Measurements from ENCODE around the gene TPO. TPM values are rescaled to one million over a fixed set of nuclear protein-coding genes. Genes with fewer than 3 reads are reported as not detected.

TPO gene
- total and polyA plus RNA-seq, 2 experiments from 2014 or later, result 0.37 TPM; not detected in 1

GRCh38 chr2:1402064-1402463 lies 11.2 kb upstream of the TPO start:
- TF ChIP-seq EZH2phosphoT487 (IDR thresholded peaks at IDR 0.05; ENCODE audit: low read depth, severe bottlenecking, unreplicated experiment), result no peak
- TF ChIP-seq EZH2 (IDR thresholded peaks at IDR 0.05; ENCODE audit: borderline replicate concordance), result no peak
- TF ChIP-seq, protein P1, sequence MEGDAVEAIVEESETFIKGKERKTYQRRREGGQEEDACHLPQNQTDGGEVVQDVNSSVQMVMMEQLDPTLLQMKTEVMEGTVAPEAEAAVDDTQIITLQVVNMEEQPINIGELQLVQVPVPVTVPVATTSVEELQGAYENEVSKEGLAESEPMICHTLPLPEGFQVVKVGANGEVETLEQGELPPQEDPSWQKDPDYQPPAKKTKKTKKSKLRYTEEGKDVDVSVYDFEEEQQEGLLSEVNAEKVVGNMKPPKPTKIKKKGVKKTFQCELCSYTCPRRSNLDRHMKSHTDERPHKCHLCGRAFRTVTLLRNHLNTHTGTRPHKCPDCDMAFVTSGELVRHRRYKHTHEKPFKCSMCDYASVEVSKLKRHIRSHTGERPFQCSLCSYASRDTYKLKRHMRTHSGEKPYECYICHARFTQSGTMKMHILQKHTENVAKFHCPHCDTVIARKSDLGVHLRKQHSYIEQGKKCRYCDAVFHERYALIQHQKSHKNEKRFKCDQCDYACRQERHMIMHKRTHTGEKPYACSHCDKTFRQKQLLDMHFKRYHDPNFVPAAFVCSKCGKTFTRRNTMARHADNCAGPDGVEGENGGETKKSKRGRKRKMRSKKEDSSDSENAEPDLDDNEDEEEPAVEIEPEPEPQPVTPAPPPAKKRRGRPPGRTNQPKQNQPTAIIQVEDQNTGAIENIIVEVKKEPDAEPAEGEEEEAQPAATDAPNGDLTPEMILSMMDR (IDR thresholded peaks at IDR 0.05; ENCODE audit: poor library complexity), result no peak
- WGBS (ENCODE audit: low lambda C conversion rate, missing lambda C conversion rate), result 82% methylated on average over 9 of the region's 9 CpGs
- H3K9me2 ChIP-seq (replicated peaks; ENCODE audit: insufficient read depth), result no peaks in the 10 kb centered on the region

DNA sequence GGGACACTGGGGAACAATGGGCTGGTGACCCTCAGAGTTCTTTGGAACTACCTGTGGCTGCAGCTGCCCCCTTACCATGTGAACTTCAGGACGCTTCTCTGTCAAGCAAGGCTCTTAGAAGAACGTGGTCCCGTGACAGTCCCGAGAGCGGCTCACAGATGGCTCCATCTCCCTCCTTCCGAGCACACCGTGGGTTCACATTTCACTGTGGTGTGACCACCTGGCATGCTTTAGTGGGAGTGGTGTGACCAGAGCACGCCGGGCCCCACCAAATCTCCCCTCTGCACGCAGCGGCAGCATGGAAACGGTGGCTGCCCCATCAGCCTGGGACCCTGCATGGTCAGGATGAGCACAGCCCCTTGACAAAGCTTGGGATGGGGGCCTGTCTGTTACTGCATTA lies 9.7 kb upstream of the TPO start:
- Histone ChIP-seq H3K9me2 (replicated peaks; ENCODE audit: insufficient read depth) (no peaks in the 10 kb centered on the region), H3K36me3 (replicated peaks; ENCODE audit: insufficient read depth, low read depth) (no peaks in the 10 kb centered on the region), H3K4me3 (no peak overlapping the region), H3K27ac (no peak overlapping the region), H3K27me3 (no peaks in the 10 kb centered on the region), H3K4me1 (ENCODE audit: insufficient read depth) (no peaks in the 10 kb centered on the region), H3K79me2 (no peaks in the 10 kb centered on the region), H3K4me2 (no peak overlapping the region), H3K9me3 (ENCODE audit: low read depth) (no peaks in the 10 kb centered on the region), H4K20me1 (ENCODE audit: insufficient read depth, poor library complexity, severe bottlenecking) (no peaks in the 10 kb centered on the region), H2AFZ (no peak overlapping the region)
- TF ChIP-seq, protein P1 (IDR thresholded peaks at IDR 0.05; ENCODE audit: poor library complexity), result no peak
- TF ChIP-seq EZH2phosphoT487 (IDR thresholded peaks at IDR 0.05; ENCODE audit: low read depth, severe bottlenecking, unreplicated experiment) (no peak), EZH2 (IDR thresholded peaks at IDR 0.05; ENCODE audit: borderline replicate concordance) (no peak)
- 98% methylated on average over 12 of the region's 12 CpGs for WGBS (ENCODE audit: low lambda C conversion rate, missing lambda C conversion rate)
- DNase-seq (ENCODE audit: low spot score), result no peak

More at GRCh38 chr2:1402064-1402463, 11.2 kb upstream of the TPO start:
- Histone ChIP-seq H3K4me1 (ENCODE audit: insufficient read depth) (no peaks in the 10 kb centered on the region), H3K36me3 (replicated peaks; ENCODE audit: insufficient read depth, low read depth) (no peaks in the 10 kb centered on the region), H4K20me1 (ENCODE audit: insufficient read depth, poor library complexity, severe bottlenecking) (no peaks in the 10 kb centered on the region), H3K4me3 (no peak overlapping the region), H3K27ac (no peak overlapping the region), H3K9me3 (ENCODE audit: low read depth) (no peaks in the 10 kb centered on the region), H3K4me2 (no peak overlapping the region), H3K27me3 (no peaks in the 10 kb centered on the region), H3K79me2 (no peaks in the 10 kb centered on the region), H2AFZ (no peak overlapping the region)
- DNase-seq (ENCODE audit: low spot score), result no peak

- WGBS (ENCODE audit: low lambda C conversion rate, missing lambda C conversion rate), result 100% methylated on average over 1 of the region's 1 CpG
- no peaks in the 10 kb centered on the region for H3K36me3 ChIP-seq (replicated peaks; ENCODE audit: insufficient read depth, low read depth)
- no peak for DNase-seq (ENCODE audit: low spot score)
- H3K4me1 ChIP-seq (ENCODE audit: insufficient read depth), result no peaks in the 10 kb centered on the region
- H3K79me2 ChIP-seq, result no peaks in the 10 kb centered on the region
- no peaks in the 10 kb centered on the region for H3K27me3 ChIP-seq
- H3K4me3 ChIP-seq, result no peak overlapping the region
- no peaks in the 10 kb centered on the region for H3K9me2 ChIP-seq (replicated peaks; ENCODE audit: insufficient read depth)
- H2AFZ ChIP-seq, result no peak overlapping the region
- no peak for TF ChIP-seq EZH2 (IDR thresholded peaks at IDR 0.05; ENCODE audit: borderline replicate concordance)
- TF ChIP-seq EZH2phosphoT487 (IDR thresholded peaks at IDR 0.05; ENCODE audit: low read depth, severe bottlenecking, unreplicated experiment), result no peak
- TF ChIP-seq, protein P1 (IDR thresholded peaks at IDR 0.05; ENCODE audit: poor library complexity), result no peak
- H3K27ac ChIP-seq, result no peak overlapping the region
- no peaks in the 10 kb centered on the region for H4K20me1 ChIP-seq (ENCODE audit: insufficient read depth, poor library complexity, severe bottlenecking)
- H3K4me2 ChIP-seq, result no peak overlapping the region
- H3K9me3 ChIP-seq (ENCODE audit: low read depth), result no peaks in the 10 kb centered on the region
These were observed 8.1 kb upstream of the TPO start for GRCh38 chr2:1405124-1405523.

DNA sequence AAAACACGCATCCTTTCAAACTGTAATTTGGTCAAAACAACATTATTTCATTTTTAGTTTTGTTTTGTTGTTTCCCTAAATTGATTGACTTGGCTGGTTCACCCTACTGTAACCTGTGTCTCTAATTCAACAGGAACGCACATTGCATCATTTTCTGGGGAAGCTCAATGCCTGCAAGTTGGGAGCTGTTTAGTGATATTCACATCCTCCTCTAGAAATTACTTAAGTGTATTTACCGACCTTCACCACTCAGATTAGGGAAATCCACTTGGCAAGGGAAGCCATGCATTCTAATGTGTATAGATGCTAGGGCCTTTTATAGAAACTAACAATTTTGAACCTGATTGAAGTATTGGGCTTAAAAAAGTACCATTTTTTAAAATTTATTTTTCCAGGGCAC lies 7.3 kb upstream of the TPO start:
- Histone ChIP-seq H3K79me2 (no peaks in the 10 kb centered on the region), H3K4me1 (ENCODE audit: insufficient read depth) (no peaks in the 10 kb centered on the region), H3K36me3 (replicated peaks; ENCODE audit: insufficient read depth, low read depth) (no peaks in the 10 kb centered on the region), H3K9me2 (replicated peaks; ENCODE audit: insufficient read depth) (no peaks in the 10 kb centered on the region), H3K27me3 (no peaks in the 10 kb centered on the region), H3K9me3 (ENCODE audit: low read depth) (no peaks in the 10 kb centered on the region), H3K4me3 (no peak overlapping the region), H4K20me1 (ENCODE audit: insufficient read depth, poor library complexity, severe bottlenecking) (no peaks in the 10 kb centered on the region), H3K4me2 (no peak overlapping the region), H2AFZ (no peak overlapping the region), H3K27ac (no peak overlapping the region)
- DNase-seq (ENCODE audit: low spot score), result no peak
- no peak for TF ChIP-seq EZH2phosphoT487 (IDR thresholded peaks at IDR 0.05; ENCODE audit: low read depth, severe bottlenecking, unreplicated experiment)
- TF ChIP-seq, protein P1 (IDR thresholded peaks at IDR 0.05; ENCODE audit: poor library complexity), result no peak
- no peak for TF ChIP-seq EZH2 (IDR thresholded peaks at IDR 0.05; ENCODE audit: borderline replicate concordance)
- WGBS (ENCODE audit: low lambda C conversion rate, missing lambda C conversion rate), result 84% methylated on average over 3 of the region's 3 CpGs

All from hepatocyte (in vitro differentiated cells).